H9 (cell line): ENCODE results near the gene CROCC. TPM values are rescaled to one million over a fixed set of nuclear protein-coding genes. Genes with fewer than 3 reads are reported as not detected.

Source experiments
- DNase-seq: peaks from one replicate; pipeline ENCODE4 v3.0.0-alpha.2; 2017
- H2AFZ ChIP-seq: one replicate; pipeline ENCODE4 v1.6.1; 2013; ENCODE audit warnings: mild to moderate bottlenecking, low read length, control low read depth, moderate library complexity
- H2AK5ac ChIP-seq: 2 replicates; pipeline ENCODE4 v1.6.1; 2013; ENCODE audit warnings: low read length, control low read depth, mixed read lengths; ENCODE audit not compliant: insufficient read length
- H2BK120ac ChIP-seq: one replicate; pipeline ENCODE4 v1.6.1; 2013; ENCODE audit warnings: low read depth, mild to moderate bottlenecking, low read length, control low read depth, inconsistent platforms; ENCODE audit not compliant: poor library complexity, severe bottlenecking
- H2BK12ac ChIP-seq: 2 replicates; pipeline ENCODE4 v1.6.1; 2013; ENCODE audit warnings: low read length, control low read depth, mixed read lengths, low read depth; ENCODE audit not compliant: insufficient read length
- H2BK15ac ChIP-seq: 2 replicates; pipeline ENCODE4 v1.6.1; 2013; ENCODE audit warnings: low read depth, low read length, control low read depth
- H2BK20ac ChIP-seq: one replicate; pipeline ENCODE4 v1.6.1; 2013; ENCODE audit warnings: low read depth, mild to moderate bottlenecking, low read length, control low read depth, inconsistent platforms; ENCODE audit not compliant: poor library complexity, severe bottlenecking
- H2BK5ac ChIP-seq: 2 replicates; pipeline ENCODE4 v1.6.1; 2013; ENCODE audit warnings: low read length, control low read depth, mixed read lengths; ENCODE audit not compliant: insufficient read length
- H3K14ac ChIP-seq: 2 replicates; pipeline ENCODE4 v1.6.1; 2013; ENCODE audit warnings: low read length, control low read depth; ENCODE audit not compliant: insufficient read depth
- H3K18ac ChIP-seq: 2 replicates; pipeline ENCODE4 v1.6.1; 2013; ENCODE audit warnings: low read depth, mild to moderate bottlenecking, mixed read lengths, low read length, control low read depth; ENCODE audit not compliant: insufficient read length
- H3K23ac ChIP-seq: 2 replicates; pipeline ENCODE4 v1.6.1; 2013; ENCODE audit warnings: low read length, control low read depth, mixed read lengths, low read depth; ENCODE audit not compliant: insufficient read length
- H3K23me2 ChIP-seq: 2 replicates; pipeline ENCODE4 v1.6.1; 2013; ENCODE audit warnings: low read depth, mild to moderate bottlenecking, mixed read lengths, low read length, control low read depth; ENCODE audit not compliant: insufficient read length, poor library complexity, severe bottlenecking
- H3K27ac ChIP-seq: 2 replicates; pipeline ENCODE4 v1.5.1; 2013; ENCODE audit warnings: low read length, control low read depth, mixed read lengths, low read depth; ENCODE audit not compliant: insufficient read length
- H3K27me3 ChIP-seq: 2 replicates; pipeline ENCODE4 v1.6.1; 2013; ENCODE audit warnings: low read length, control low read depth, inconsistent platforms; ENCODE audit not compliant: insufficient read depth
- H3K4ac ChIP-seq: 2 replicates; pipeline ENCODE4 v1.6.1; 2013; ENCODE audit warnings: low read depth, mild to moderate bottlenecking, control low read depth, inconsistent platforms, low read length, moderate library complexity
- H3K4me1 ChIP-seq: 2 replicates; pipeline ENCODE4 v1.6.1; 2013; ENCODE audit warnings: low read length, control low read depth, inconsistent platforms; ENCODE audit not compliant: insufficient read depth
- H3K4me2 ChIP-seq: 2 replicates; pipeline ENCODE4 v1.6.1; 2013; ENCODE audit warnings: low read length, control low read depth, mixed read lengths; ENCODE audit not compliant: insufficient read length, insufficient read depth
- H3K56ac ChIP-seq: 2 replicates; pipeline ENCODE4 v1.6.1; 2013; ENCODE audit warnings: low read depth, mild to moderate bottlenecking, mixed read lengths, low read length, control low read depth; ENCODE audit not compliant: insufficient read length
- H3K79me1 ChIP-seq: 2 replicates; pipeline ENCODE4 v1.6.1; 2013; ENCODE audit warnings: low read depth, mild to moderate bottlenecking, moderate library complexity, low read length, control low read depth, inconsistent platforms; ENCODE audit not compliant: insufficient read depth, poor library complexity, severe bottlenecking
- H3K79me2 ChIP-seq: 2 replicates; pipeline ENCODE4 v1.6.1; 2013; ENCODE audit warnings: low read length, control low read depth, inconsistent platforms; ENCODE audit not compliant: insufficient read depth
- H3K9ac ChIP-seq: 2 replicates; pipeline ENCODE4 v1.6.1; 2013; ENCODE audit warnings: low read length, control low read depth, mixed read lengths; ENCODE audit not compliant: insufficient read length; ENCODE audit errors: extremely low read depth
- H3K9me3 ChIP-seq: one replicate; pipeline ENCODE4 v1.6.1; 2013; ENCODE audit warnings: low read depth, low read length, inconsistent platforms; ENCODE audit not compliant: control insufficient read depth
- H3T11ph ChIP-seq: one replicate; pipeline ENCODE4 v1.6.1; 2013; ENCODE audit warnings: mild to moderate bottlenecking, low read length, control low read depth, inconsistent platforms
- H4K20me1 ChIP-seq: one replicate; pipeline ENCODE4 v1.6.1; 2013; ENCODE audit not compliant: control insufficient read depth, insufficient read length, insufficient read depth
- H4K5ac ChIP-seq: 2 replicates; pipeline ENCODE4 v1.6.1; 2013; ENCODE audit warnings: low read depth, mild to moderate bottlenecking, mixed read lengths, low read length, control low read depth; ENCODE audit not compliant: insufficient read length
- H4K8ac ChIP-seq: replicated peaks from 2 replicates; pipeline ENCODE4 v1.6.1; 2013; ENCODE audit warnings: low read length, control low read depth, mixed read lengths, low read depth; ENCODE audit not compliant: insufficient read length
- H4K91ac ChIP-seq: 2 replicates; pipeline ENCODE4 v1.6.1; 2013; ENCODE audit warnings: low read depth, mild to moderate bottlenecking, moderate library complexity, mixed read lengths, low read length, control low read depth; ENCODE audit not compliant: insufficient read length
- H3K27ac Mint-ChIP-seq, 3 experiments: 2 replicates in 2 of 3; 3 replicates in 1 of 3; pipeline ENCODE4 v1.8.0; 2020 to 2021; ENCODE audit warnings: mixed read lengths in 3 of 3, mild to moderate bottlenecking in 1 of 3, moderate library complexity in 1 of 3
- H3K27me3 Mint-ChIP-seq: 2 replicates; pipeline ENCODE4 v1.8.0; 2021; ENCODE audit warnings: low read depth, mild to moderate bottlenecking, moderate library complexity, mixed read lengths
- H3K36me3 Mint-ChIP-seq, 3 experiments: 2 replicates in 2 of 3; 3 replicates in 1 of 3; pipeline ENCODE4 v1.8.0; 2020 to 2021; ENCODE audit warnings: low read depth in 3 of 3, mixed read lengths in 3 of 3; ENCODE audit not compliant: insufficient read depth in 1 of 3
- H3K4me1 Mint-ChIP-seq, 2 experiments: 2 replicates each; pipeline ENCODE4 v1.8.0; 2020; ENCODE audit warnings: mixed read lengths in 2 of 2
- H3K4me3 Mint-ChIP-seq, 2 experiments: 2 replicates in 1 of 2; 3 replicates in 1 of 2; pipeline ENCODE4 v1.8.0; 2020 to 2021; ENCODE audit warnings: mild to moderate bottlenecking in 2 of 2, mixed read lengths in 2 of 2, moderate library complexity in 1 of 2
- H3K9me3 Mint-ChIP-seq, 2 experiments: 2 replicates in 1 of 2; 3 replicates in 1 of 2; pipeline ENCODE4 v1.8.0; 2020; ENCODE audit warnings: mild to moderate bottlenecking in 2 of 2, mixed read lengths in 2 of 2, moderate library complexity in 1 of 2
- CTCF ChIP-seq: fragments of 200-600 bp; sonication (generic); conservative IDR thresholded peaks from 3 replicates; pipeline ENCODE4 v1.8.0; 2021; ENCODE audit warnings: antibody characterized with exemption, mild to moderate bottlenecking
- WGBS: extraction: QIAGEN DNeasy Blood & Tissue Kit; methylation state at CpG from one replicate; pipeline ENCODE4 v1.1.7; 2013; ENCODE audit warnings: missing lambda C conversion rate, low lambda C conversion rate, mixed read lengths; ENCODE audit not compliant: insufficient read length; ENCODE audit errors: extremely low coverage; 5-methylcytosine and 5-hydroxymethylcytosine counted together
- total RNA-seq: library from RNA; stranded (reverse); gene quantifications from 2 replicates; pipeline ENCODE4 v1.2.1, GENCODE V29; 2021

Gene CROCC
- total RNA-seq, 1 experiment from 2014 or later, result 40.7 TPM

- H4K5ac ChIP-seq, result no peak overlapping the region
- H2BK20ac ChIP-seq, result no peak overlapping the region
- H3K79me2 ChIP-seq, result no peaks in the 10 kb centered on the region
- no peaks in the 10 kb centered on the region for H3K9me3 Mint-ChIP-seq
- no peaks in the 10 kb centered on the region for H3K23me2 ChIP-seq
- H2BK12ac ChIP-seq, result no peak overlapping the region
- no peak overlapping the region for H3K4me3 Mint-ChIP-seq
- peaks cover 2% of the 10 kb centered on the region in 2 experiments; a peak in 1 of 4 replicates for H3K4me1 Mint-ChIP-seq
- no peaks in the 10 kb centered on the region for H3K27me3 ChIP-seq
- no peak overlapping the region for H3K27ac ChIP-seq
- DNase-seq, result no peak
- H3K4me1 ChIP-seq, result no peaks in the 10 kb centered on the region
- WGBS, result no CpG with 5 or more reads among the region's 22 CpGs
- no peak overlapping the region for H3K4me2 ChIP-seq
- H3K23ac ChIP-seq, result no peak overlapping the region
- no peak overlapping the region; the same call in 1 of the 2 replicates for H3K14ac ChIP-seq
- H3K56ac ChIP-seq, result no peak overlapping the region
- no peak overlapping the region for H3K4ac ChIP-seq
- H3K18ac ChIP-seq, result no peak overlapping the region
- no peak overlapping the region for H3T11ph ChIP-seq
- H3K27ac Mint-ChIP-seq, result no peak overlapping the region
- H3K36me3 Mint-ChIP-seq, result peaks cover 5 to 22% (median 14%) of the 10 kb centered on the region in 3 experiments; a peak in 6 of 7 replicates
- no peaks in the 10 kb centered on the region for H3K79me1 ChIP-seq
- no peaks in the 10 kb centered on the region for H4K20me1 ChIP-seq
- H3K9me3 ChIP-seq, result no peaks in the 10 kb centered on the region
- H2BK15ac ChIP-seq, result no peak overlapping the region
- no peak overlapping the region for H2BK5ac ChIP-seq
- H3K9ac ChIP-seq, result no peak overlapping the region
- H2AK5ac ChIP-seq, result no peak overlapping the region
- no peak overlapping the region for H2AFZ ChIP-seq
- H3K27me3 Mint-ChIP-seq, result no peaks in the 10 kb centered on the region
- H4K8ac ChIP-seq, result no peak overlapping the region
- TF ChIP-seq CTCF, result no peak
- H4K91ac ChIP-seq, result no peak overlapping the region
- H2BK120ac ChIP-seq, result no peak overlapping the region
Measured at GRCh38 chr1:16989676-16990391, 68.1 kb downstream of the CROCC start.
